GM06990 (cell line): ENCODE results near the gene SIDT2.

ENCODE experiments used
- DNase-seq: peaks from one replicate; pipeline ENCODE4 v3.0.0-alpha.2; 2011; ENCODE audit not compliant: insufficient read length; ENCODE audit errors: extremely low read depth
- H3K27me3 ChIP-seq: replicated peaks from 2 replicates; pipeline ENCODE4 v1.6.0; 2011; ENCODE audit warnings: low read length; ENCODE audit not compliant: control insufficient read depth, insufficient read depth
- H3K36me3 ChIP-seq: 2 replicates; pipeline ENCODE4 v1.5.1; 2011; ENCODE audit warnings: low read length; ENCODE audit not compliant: control insufficient read depth, insufficient read depth
- H3K4me3 ChIP-seq: replicated peaks from 2 replicates; pipeline ENCODE4 v1.5.1; 2011; ENCODE audit warnings: low read depth, mild to moderate bottlenecking, control low read depth, low read length
- CTCF ChIP-seq: IDR thresholded peaks from 2 replicates; pipeline ENCODE4 v1.5.1; 2011; ENCODE audit warnings: low read length, control low read depth, mild to moderate bottlenecking, inconsistent platforms; ENCODE audit not compliant: insufficient read depth, poor library complexity, severe bottlenecking

The SIDT2 gene

DNA sequence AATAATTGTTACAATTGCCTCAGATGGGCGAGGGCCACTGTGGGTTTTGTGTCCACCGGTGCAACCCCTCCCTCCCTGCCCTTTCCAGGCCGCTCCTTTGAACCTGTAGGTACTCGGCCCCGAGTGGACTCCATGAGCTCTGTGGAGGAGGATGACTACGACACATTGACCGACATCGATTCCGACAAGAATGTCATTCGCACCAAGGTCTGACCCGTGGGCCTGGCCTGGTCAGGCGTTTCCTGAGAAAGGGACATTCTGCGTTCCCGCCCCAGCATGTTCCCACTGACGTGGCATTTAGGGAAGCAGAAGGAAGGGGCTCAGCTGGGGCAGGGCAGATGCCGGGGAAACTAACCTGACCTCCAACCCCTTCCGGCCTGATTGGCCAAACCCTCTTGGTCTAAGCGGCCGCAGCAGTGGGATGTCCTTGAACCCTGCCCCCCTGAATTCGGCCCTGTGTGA is 10.1 kb downstream of the SIDT2 start:
- no peak for TF ChIP-seq CTCF
- no peak overlapping the region for H3K4me3 ChIP-seq
- DNase-seq, result no peak
- H3K36me3 ChIP-seq, result peaks cover 25% of the 10 kb centered on the region
- no peaks in the 10 kb centered on the region for H3K27me3 ChIP-seq

DNA sequence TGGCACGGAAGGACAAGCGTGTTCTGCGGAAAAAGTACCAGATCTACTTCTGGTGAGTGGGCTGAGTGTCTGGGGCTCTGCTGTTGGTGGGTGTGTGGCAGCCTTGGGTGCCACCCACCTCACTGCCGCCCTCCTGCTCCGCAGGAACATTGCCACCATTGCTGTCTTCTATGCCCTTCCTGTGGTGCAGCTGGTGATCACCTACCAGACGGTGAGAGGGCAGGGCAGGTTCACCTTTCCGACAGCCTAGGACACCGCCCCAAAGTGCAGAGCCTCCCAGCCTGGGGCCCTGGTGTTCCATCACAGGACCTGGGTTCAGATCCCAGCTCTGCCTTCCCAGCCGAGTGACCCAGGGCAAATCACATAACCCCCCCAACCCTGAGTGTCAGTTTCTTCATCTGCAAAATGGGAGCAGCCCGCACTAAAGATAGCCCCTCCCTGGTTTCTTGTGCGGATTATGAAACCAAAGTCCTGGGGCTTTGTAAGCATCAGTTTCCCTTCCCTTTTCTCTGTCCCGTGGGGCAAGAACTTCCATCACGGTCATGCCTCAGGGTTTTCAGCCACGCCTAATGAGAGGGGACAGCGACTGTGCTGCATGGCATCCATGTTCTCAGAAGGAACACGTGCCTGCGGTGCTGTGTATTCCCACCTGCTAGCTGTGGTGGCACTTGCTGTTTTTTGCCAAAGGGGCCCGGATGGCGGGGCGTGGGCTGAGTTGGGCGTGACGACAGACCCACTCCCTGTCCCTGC is 10.8 kb downstream of the SIDT2 start:
- peak; percentile 59 for DNase-seq
- H3K27me3 ChIP-seq, result no peaks in the 10 kb centered on the region
- H3K4me3 ChIP-seq, result no peak overlapping the region
- no peak for TF ChIP-seq CTCF
- H3K36me3 ChIP-seq, result peaks cover 28% of the 10 kb centered on the region

DNA sequence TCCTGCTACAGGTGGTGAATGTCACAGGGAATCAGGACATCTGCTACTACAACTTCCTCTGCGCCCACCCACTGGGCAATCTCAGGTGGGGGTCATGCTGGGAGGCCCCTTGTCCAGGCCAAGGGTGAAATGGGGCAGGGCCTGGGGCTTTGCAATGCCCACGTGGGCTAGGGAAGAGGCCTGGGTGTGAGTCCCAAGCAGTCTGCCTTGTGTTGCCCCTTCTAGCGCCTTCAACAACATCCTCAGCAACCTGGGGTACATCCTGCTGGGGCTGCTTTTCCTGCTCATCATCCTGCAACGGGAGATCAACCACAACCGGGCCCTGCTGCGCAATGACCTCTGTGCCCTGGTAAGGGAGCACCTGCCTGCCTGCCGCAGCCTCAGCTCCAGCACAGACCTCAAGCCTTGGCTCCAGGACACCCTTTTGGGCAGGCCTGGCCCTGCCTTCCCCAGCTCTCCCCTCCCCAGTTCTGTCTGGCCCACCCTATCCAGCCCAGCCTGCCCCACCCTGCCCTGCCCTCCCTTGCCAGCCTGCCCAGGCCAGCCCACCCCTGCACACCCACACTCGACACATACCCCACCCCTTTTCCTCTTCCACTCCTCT is 11.5 kb downstream of the SIDT2 start:
- Histone ChIP-seq H3K27me3 (no peaks in the 10 kb centered on the region), H3K4me3 (no peak overlapping the region), H3K36me3 (peaks cover 28% of the 10 kb centered on the region)
- DNase-seq, result no peak
- no peak for TF ChIP-seq CTCF

DNA sequence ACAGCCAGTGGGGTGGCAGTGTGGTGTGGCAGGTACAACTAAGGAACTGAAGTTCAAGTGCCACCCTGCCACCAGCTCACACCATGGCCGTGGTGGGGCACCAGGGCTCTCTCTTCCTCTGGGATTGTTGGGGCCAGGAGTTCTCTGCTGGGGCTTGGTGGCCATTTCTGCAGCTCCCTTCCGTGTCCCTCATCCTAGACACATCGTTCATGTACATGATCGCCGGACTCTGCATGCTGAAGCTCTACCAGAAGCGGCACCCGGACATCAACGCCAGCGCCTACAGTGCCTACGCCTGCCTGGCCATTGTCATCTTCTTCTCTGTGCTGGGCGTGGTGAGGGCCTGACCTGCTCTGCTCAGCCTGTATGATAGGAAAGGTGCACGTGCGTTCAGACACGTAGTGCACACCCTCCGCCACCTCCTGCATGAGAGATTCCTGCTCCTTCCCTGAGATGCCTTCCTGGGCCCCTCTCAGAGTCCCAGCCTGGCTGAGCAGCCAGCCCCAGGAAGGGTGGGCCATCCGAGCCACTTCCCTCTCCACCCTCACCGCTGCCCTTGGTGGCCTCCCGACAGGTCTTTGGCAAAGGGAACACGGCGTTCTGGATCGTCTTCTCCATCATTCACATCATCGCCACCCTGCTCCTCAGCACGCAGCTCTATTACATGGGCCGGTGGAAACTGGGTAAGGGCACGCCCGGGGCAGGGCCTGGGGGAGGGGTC is 13.3 kb downstream of the SIDT2 start:
- Histone ChIP-seq H3K27me3 (no peaks in the 10 kb centered on the region), H3K36me3 (peaks cover 33% of the 10 kb centered on the region), H3K4me3 (no peak overlapping the region)
- TF ChIP-seq CTCF, result no peak
- DNase-seq, result no peak

DNA sequence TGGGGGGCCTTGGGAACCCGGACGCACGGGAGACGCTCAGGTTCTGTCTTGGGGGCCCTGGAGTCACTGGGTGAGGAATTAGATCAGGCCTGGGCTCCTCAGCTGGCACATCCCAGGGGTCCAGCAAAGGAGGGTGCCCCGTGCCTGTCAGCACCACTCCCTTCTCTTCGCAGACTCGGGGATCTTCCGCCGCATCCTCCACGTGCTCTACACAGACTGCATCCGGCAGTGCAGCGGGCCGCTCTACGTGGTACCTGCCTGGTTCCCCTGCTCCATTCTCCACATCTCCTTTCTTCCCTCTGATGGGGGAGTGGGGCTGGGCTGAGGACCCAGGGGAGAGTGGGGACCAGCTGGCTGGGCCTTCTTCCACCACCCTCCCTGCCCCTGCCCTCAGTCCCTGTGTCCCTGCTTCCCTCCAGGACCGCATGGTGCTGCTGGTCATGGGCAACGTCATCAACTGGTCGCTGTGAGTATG is 13.9 kb downstream of the SIDT2 start:
- Histone ChIP-seq H3K27me3 (no peaks in the 10 kb centered on the region), H3K36me3 (peaks cover 33% of the 10 kb centered on the region), H3K4me3 (no peak overlapping the region)
- DNase-seq, result no peak
- no peak for TF ChIP-seq CTCF
